Measurements from ENCODE around the gene TFEB. TPM values are rescaled to one million over a fixed set of nuclear protein-coding genes. Genes with fewer than 3 reads are reported as not detected.

The TFEB gene
- total and polyA plus RNA-seq, 10 of the 15 experiments (the other 5 are each of a cell fraction or from before 2014, with no cell fraction given) = 0.84 to 108 (median 60.8) TPM

DNA sequence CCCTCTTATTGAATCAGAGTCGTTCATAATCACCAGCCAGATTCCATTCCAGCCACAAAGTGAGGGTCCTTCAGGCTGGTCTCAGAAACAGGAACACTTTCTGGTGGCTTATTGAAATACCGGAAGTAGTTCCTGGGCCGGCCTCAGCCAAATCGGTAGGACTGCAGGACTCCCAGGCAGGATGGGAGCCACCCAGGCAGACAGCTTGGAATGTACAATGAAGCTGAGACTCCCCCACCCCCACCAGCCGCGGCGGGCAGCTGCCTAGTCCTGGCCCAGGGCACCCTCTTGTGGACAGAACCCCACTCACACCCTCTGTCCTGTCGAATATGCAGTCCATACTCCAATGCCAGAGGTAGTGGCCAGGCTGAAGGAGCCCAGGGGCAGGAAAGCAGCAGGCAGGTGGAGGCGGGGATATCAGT, 53.3 kb downstream of the TFEB start (continued):
- no peak for TF ChIP-seq ZNF384 (IDR thresholded peaks at IDR 0.05; ENCODE audit: borderline replicate concordance, low read depth, low read length)
- TF ChIP-seq SRF (IDR thresholded peaks at IDR 0.05; ENCODE audit: low read depth in 2 of 2, low read length in 2 of 2) = no peak
- TF ChIP-seq NFXL1 (IDR thresholded peaks at IDR 0.05; ENCODE audit: borderline replicate concordance) = no peak
- TF ChIP-seq CREB1 (IDR thresholded peaks at IDR 0.05; ENCODE audit: low read depth) = peak; percentile 12; the same call in 1 of the 2 replicates
- TF ChIP-seq FOXK2 (IDR thresholded peaks at IDR 0.05) = no peak
- TF ChIP-seq, protein P1, sequence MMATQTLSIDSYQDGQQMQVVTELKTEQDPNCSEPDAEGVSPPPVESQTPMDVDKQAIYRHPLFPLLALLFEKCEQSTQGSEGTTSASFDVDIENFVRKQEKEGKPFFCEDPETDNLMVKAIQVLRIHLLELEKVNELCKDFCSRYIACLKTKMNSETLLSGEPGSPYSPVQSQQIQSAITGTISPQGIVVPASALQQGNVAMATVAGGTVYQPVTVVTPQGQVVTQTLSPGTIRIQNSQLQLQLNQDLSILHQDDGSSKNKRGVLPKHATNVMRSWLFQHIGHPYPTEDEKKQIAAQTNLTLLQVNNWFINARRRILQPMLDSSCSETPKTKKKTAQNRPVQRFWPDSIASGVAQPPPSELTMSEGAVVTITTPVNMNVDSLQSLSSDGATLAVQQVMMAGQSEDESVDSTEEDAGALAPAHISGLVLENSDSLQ (IDR thresholded peaks at IDR 0.05) = no peak
- no peak for TF ChIP-seq ZBED1 (IDR thresholded peaks at IDR 0.05; ENCODE audit: borderline replicate concordance)
- TF ChIP-seq NR2F1 (conservative IDR thresholded peaks at IDR 0.05) = no peak
- TF ChIP-seq WRNIP1 (IDR thresholded peaks at IDR 0.05; ENCODE audit: borderline replicate concordance, low read depth, low read length) = no peak
- no peak for TF ChIP-seq SP1 (IDR thresholded peaks at IDR 0.05; ENCODE audit: low read depth, low read length)
- no peak for TF ChIP-seq CHD4 (IDR thresholded peaks at IDR 0.05)
- TF ChIP-seq RBBP5 (conservative IDR thresholded peaks at IDR 0.05) = no peak
- TF ChIP-seq JUND (IDR thresholded peaks at IDR 0.05; ENCODE audit: low read depth, low read length) = no peak
- TF ChIP-seq LARP7 (IDR thresholded peaks at IDR 0.05) = peak; percentile 46; the same call in 1 of the 2 replicates
- no peak for TF ChIP-seq ZNF24 (IDR thresholded peaks at IDR 0.05)
- TF ChIP-seq RFX5 (IDR thresholded peaks at IDR 0.05; ENCODE audit: low read depth, low read length) = no peak
- TF ChIP-seq TBL1XR1 (IDR thresholded peaks at IDR 0.05; ENCODE audit: low read depth, low read length) = no peak
- no peak for TF ChIP-seq CREM (IDR thresholded peaks at IDR 0.05; ENCODE audit: low read depth)
- no peak for TF ChIP-seq CBFB (IDR thresholded peaks at IDR 0.05; ENCODE audit: low read depth)
- TF ChIP-seq SPI1 (IDR thresholded peaks at IDR 0.05; ENCODE audit: borderline replicate concordance, insufficient read depth, low read depth, low read length) = no peak
- no peak for TF ChIP-seq ESRRA (IDR thresholded peaks at IDR 0.05; ENCODE audit: low read length)
- TF ChIP-seq RAD51 (IDR thresholded peaks at IDR 0.05) = no peak
- TF ChIP-seq, protein P2, sequence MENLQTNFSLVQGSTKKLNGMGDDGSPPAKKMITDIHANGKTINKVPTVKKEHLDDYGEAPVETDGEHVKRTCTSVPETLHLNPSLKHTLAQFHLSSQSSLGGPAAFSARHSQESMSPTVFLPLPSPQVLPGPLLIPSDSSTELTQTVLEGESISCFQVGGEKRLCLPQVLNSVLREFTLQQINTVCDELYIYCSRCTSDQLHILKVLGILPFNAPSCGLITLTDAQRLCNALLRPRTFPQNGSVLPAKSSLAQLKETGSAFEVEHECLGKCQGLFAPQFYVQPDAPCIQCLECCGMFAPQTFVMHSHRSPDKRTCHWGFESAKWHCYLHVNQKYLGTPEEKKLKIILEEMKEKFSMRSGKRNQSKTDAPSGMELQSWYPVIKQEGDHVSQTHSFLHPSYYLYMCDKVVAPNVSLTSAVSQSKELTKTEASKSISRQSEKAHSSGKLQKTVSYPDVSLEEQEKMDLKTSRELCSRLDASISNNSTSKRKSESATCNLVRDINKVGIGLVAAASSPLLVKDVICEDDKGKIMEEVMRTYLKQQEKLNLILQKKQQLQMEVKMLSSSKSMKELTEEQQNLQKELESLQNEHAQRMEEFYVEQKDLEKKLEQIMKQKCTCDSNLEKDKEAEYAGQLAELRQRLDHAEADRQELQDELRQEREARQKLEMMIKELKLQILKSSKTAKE (IDR thresholded peaks at IDR 0.05; ENCODE audit: low read depth, poor library complexity, severe bottlenecking) = no peak
- TF ChIP-seq PML (IDR thresholded peaks at IDR 0.05; ENCODE audit: low read length) = no peak
- peak; percentile 31; the same call in 1 of the 2 replicates for TF ChIP-seq POLR2AphosphoS5 (IDR thresholded peaks at IDR 0.05; ENCODE audit: low read length)
- peak; percentile 81 for TF ChIP-seq RAD21 (IDR thresholded peaks at IDR 0.05; ENCODE audit: insufficient read depth, low read depth, low read length)
- TF ChIP-seq FOXM1 (IDR thresholded peaks at IDR 0.05; ENCODE audit: low read depth, low read length) = 0 out of 2 replicates have a peak, but pooled peaks have one; percentile 20
- no peak for TF ChIP-seq BRCA1 (IDR thresholded peaks at IDR 0.05; ENCODE audit: low read depth, low read length)
- TF ChIP-seq SIX5 (IDR thresholded peaks at IDR 0.05; ENCODE audit: low read depth, low read length, severe bottlenecking) = no peak
- TF ChIP-seq IKZF1 (conservative IDR thresholded peaks at IDR 0.05) = no peak
- TF ChIP-seq MEF2A (IDR thresholded peaks at IDR 0.05; ENCODE audit: insufficient read depth, low read depth, low read length) = no peak
- TF ChIP-seq CBX3 (IDR thresholded peaks at IDR 0.05; ENCODE audit: borderline replicate concordance, low read depth) = no peak
- TF ChIP-seq NR2C2 (IDR thresholded peaks at IDR 0.05; ENCODE audit: borderline replicate concordance, control insufficient read depth, insufficient read length, low read depth) = no peak
- 0 out of 2 replicates have a peak, but pooled peaks have one; percentile 22 for TF ChIP-seq EED (IDR thresholded peaks at IDR 0.05; ENCODE audit: low read depth)
- no peak for TF ChIP-seq YBX1 (IDR thresholded peaks at IDR 0.05)

All from GM12878 (cell line).